Measurements from ENCODE around the gene MIA2.
"Not testable (repeated sequence)": the region's sequence is repeated elsewhere in the genome, so short reads cannot be mapped to it uniquely, and the experiment has no call there.

MIA2 gene

GRCh38 chr14:39275395-39275794 lies 41.7 kb downstream of the MIA2 start:
- DNase-seq (ENCODE audit: low read depth): peak; percentile 15
- no peak for TF ChIP-seq CTCF (conservative IDR thresholded peaks at IDR 0.05; ENCODE audit: control insufficient read depth, insufficient read depth, low read depth, low read length)
- no peak overlapping the region for H3K4me3 ChIP-seq (ENCODE audit: control insufficient read depth, low read depth, low read length)

DNA sequence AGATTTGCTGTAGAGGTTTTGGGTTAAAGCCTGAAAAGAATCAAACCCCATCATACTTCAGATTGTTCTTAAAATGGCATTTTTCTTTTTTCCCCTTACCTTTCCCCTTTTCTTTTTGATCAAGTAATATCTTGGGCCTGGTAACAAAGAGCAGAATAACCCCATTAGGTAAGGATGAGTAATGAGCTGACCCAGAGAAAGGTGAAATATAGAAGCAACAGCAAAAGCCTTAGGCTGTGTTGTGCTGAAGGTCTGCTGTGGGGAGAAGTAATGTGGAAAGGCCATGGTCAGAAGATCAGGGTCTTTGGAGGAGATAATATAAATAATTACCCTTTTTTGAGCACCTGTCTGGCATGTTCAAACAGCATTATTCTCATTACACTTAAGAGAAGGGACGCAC lies 42.3 kb downstream of the MIA2 start:
- DNase-seq (ENCODE audit: low read depth): no peak
- no peak overlapping the region for H3K4me3 ChIP-seq (ENCODE audit: control insufficient read depth, low read depth, low read length)
- TF ChIP-seq CTCF (conservative IDR thresholded peaks at IDR 0.05; ENCODE audit: control insufficient read depth, insufficient read depth, low read depth, low read length): no peak

GRCh38 chr14:39276579-39277114 lies 42.9 kb downstream of the MIA2 start:
- TF ChIP-seq CTCF (conservative IDR thresholded peaks at IDR 0.05; ENCODE audit: control insufficient read depth, insufficient read depth, low read depth, low read length): no peak
- H3K4me3 ChIP-seq (ENCODE audit: control insufficient read depth, low read depth, low read length): no peak overlapping the region
- no peak for DNase-seq (ENCODE audit: low read depth)

DNA sequence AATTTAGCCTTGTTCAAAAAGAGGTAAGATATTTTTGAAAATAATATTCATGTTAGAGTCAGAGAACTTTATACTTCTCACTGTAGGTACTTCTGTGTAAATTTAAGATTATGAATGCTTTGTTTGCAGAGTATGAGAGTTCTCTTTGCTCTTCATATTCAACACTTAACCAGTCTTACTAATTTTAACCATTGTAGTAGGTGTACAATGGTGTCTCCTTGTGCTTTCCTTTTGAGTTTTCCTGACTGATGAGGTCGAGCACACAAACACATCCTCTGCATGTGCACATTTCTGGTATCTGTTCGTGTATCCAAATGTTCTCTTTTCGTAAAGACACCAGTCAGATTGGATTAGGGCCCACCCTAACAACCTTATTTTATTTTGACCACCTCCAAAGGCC lies 45.8 kb downstream of the MIA2 start:
- no peak for DNase-seq (ENCODE audit: low read depth)
- TF ChIP-seq CTCF (conservative IDR thresholded peaks at IDR 0.05; ENCODE audit: control insufficient read depth, insufficient read depth, low read depth, low read length): no peak

DNA sequence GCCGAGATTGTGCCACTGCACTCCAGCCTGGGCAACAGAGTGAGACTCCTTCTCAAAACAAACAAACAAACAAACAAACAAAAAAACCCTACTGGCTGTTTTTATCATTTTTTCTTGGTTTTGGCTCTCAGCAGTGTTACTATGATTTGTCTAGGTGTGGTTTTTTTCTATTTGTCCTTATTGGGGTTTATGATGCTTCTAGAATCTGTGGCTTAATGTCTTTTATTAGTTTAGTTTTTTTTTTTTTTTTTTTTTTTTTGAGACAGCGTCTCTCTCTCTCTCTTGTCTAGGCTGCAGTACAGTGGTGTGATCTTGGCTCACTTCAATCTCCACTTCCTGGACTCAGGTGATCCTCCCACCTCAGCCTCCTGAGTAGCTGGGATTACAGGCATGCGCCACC lies 47.0 kb downstream of the MIA2 start:
- not testable (repeated sequence) for H3K4me3 ChIP-seq (ENCODE audit: control insufficient read depth, low read depth, low read length); DNase-seq (ENCODE audit: low read depth)

More for the DNA sequence above, 45.8 kb downstream of the MIA2 start:
- H3K4me3 ChIP-seq (ENCODE audit: control insufficient read depth, low read depth, low read length): no peak overlapping the region

DNA sequence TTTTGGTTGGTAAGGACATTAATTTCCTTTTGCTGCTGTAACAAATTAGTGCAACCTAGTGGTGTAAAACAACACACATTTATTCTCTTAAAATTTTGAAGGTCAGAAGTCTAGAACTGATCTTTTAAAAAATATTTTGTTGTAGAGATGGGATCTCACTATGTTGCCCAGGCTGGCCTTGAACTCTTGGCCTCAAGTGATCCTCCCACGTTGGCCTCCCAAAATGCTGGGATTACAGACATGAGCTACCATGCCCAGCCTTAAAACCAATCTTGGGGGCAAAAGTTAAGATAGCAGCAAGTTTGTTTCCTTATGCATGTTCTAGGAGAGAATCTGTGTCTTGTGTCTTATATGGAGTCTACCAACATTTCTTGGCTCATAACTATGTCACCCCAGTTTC lies 55.8 kb downstream of the MIA2 start:
- no peak for TF ChIP-seq CTCF (conservative IDR thresholded peaks at IDR 0.05; ENCODE audit: control insufficient read depth, insufficient read depth, low read depth, low read length)

GRCh38 chr14:39291701-39292100 lies 58.0 kb downstream of the MIA2 start:
- H3K4me3 ChIP-seq (ENCODE audit: control insufficient read depth, low read depth, low read length): no peak overlapping the region
- DNase-seq (ENCODE audit: low read depth): no peak
- no peak for TF ChIP-seq CTCF (conservative IDR thresholded peaks at IDR 0.05; ENCODE audit: control insufficient read depth, insufficient read depth, low read depth, low read length)

More for the DNA sequence above, 55.8 kb downstream of the MIA2 start:
- no peak overlapping the region for H3K4me3 ChIP-seq (ENCODE audit: control insufficient read depth, low read depth, low read length)
- no peak for DNase-seq (ENCODE audit: low read depth)

Data from fibroblast of mammary gland (primary cell).